ENCODE measurements around the gene CCDC167. TPM values are rescaled to one million over a fixed set of nuclear protein-coding genes. Genes with fewer than 3 reads are reported as not detected.

The CCDC167 gene
- total RNA-seq, 1 donor from 2014 or later, result 28.4 TPM

DNA sequence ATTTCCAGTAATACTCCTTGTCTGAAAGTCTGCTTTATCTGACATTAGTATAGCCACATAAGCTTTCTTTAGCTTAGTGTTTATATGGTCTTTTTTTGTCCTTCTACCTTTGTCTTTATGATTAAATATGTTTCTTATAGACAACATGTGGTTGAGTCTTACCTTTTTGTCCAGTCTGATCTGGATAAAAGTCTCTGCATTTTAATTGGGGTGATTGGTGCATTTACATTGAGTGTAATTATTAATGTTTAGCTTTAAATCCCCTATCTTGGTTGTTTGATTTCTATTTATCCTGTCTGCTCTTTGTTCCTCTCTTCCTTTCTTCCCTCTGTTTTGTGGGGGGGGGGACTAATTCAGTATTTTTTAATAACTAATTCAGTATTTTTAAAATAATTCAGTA lies 32.0 kb downstream of the CCDC167 start:
- no peaks in the 10 kb centered on the region for H3K4me1 ChIP-seq
- intact Hi-C loops (cut with DNase I), result no loop called here
- no peak for DNase-seq (ENCODE audit: low spot score in 2 of 2)
- no peak overlapping the region for H3K27ac ChIP-seq
- H3K36me3 ChIP-seq, result peaks cover 18 to 63% of the 10 kb centered on the region in 2 donors
- TF ChIP-seq, protein P1, sequence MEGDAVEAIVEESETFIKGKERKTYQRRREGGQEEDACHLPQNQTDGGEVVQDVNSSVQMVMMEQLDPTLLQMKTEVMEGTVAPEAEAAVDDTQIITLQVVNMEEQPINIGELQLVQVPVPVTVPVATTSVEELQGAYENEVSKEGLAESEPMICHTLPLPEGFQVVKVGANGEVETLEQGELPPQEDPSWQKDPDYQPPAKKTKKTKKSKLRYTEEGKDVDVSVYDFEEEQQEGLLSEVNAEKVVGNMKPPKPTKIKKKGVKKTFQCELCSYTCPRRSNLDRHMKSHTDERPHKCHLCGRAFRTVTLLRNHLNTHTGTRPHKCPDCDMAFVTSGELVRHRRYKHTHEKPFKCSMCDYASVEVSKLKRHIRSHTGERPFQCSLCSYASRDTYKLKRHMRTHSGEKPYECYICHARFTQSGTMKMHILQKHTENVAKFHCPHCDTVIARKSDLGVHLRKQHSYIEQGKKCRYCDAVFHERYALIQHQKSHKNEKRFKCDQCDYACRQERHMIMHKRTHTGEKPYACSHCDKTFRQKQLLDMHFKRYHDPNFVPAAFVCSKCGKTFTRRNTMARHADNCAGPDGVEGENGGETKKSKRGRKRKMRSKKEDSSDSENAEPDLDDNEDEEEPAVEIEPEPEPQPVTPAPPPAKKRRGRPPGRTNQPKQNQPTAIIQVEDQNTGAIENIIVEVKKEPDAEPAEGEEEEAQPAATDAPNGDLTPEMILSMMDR (IDR thresholded peaks at IDR 0.05), result no peak
- H3K9me3 ChIP-seq, result peaks cover 0 to 12% of the 10 kb centered on the region in 2 donors
- H3K4me3 ChIP-seq, result no peak overlapping the region
- H3K27me3 ChIP-seq, result no peaks in the 10 kb centered on the region

DNA sequence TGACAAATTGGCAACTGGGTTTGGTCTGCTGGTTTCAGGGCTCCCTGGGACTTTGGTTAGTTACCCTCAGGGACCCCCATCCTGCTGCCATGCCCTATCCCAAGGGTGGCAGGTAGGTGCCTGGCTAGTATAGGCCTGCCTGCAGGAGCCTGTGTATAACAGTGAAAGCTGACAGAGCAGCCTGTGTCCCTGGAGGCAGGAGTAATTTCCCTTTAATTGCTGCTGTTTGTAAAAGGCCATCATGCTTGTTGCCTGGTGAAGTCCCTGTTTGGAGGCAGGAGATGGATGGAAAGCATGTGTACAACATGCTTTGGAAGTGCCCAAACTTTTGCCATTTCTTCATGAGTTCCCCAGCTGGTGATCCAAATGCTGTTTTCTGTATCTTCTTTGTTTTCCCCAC lies 36.6 kb downstream of the CCDC167 start:
- Histone ChIP-seq H3K27ac (no peak overlapping the region), H3K4me1 (no peaks in the 10 kb centered on the region), H3K36me3 (peaks cover 45 to 79% of the 10 kb centered on the region in 2 donors), H3K9me3 (peaks cover 0 to 12% of the 10 kb centered on the region in 2 donors), H3K27me3 (no peaks in the 10 kb centered on the region), H3K4me3 (no peak overlapping the region)
- no peak for DNase-seq (ENCODE audit: low spot score in 2 of 2)
- intact Hi-C loops (cut with DNase I), result no loop called here
- TF ChIP-seq, protein P1 (IDR thresholded peaks at IDR 0.05), result no peak

DNA sequence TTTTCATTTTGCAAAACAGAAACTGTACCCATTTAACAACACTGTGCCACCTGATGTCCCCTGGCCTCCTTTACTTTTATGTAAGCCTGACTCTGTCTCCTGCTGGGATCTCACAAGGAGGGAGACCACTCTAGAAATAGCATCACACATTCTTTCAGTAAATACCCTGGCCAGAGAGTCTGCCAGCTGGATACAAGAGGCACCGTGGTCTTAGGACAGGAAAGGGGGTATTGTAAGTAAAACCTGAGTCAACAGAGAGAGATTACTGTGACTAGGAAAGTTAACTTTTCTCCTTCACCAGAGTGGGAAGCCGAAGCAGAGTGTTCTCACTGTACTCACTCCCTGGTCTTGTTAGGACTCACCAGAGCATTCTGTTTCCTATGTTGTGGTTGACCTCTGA lies 38.9 kb downstream of the CCDC167 start:
- no peak for DNase-seq (ENCODE audit: low spot score in 2 of 2)
- H3K4me3 ChIP-seq, result no peak overlapping the region
- H3K27ac ChIP-seq, result no peak overlapping the region
- no peaks in the 10 kb centered on the region for H3K9me3 ChIP-seq
- no peaks in the 10 kb centered on the region for H3K4me1 ChIP-seq
- peaks cover 45 to 64% of the 10 kb centered on the region in 2 donors for H3K36me3 ChIP-seq
- TF ChIP-seq, protein P1 (IDR thresholded peaks at IDR 0.05), result no peak
- H3K27me3 ChIP-seq, result no peaks in the 10 kb centered on the region
- intact Hi-C loops (cut with DNase I), result no loop called here

DNA sequence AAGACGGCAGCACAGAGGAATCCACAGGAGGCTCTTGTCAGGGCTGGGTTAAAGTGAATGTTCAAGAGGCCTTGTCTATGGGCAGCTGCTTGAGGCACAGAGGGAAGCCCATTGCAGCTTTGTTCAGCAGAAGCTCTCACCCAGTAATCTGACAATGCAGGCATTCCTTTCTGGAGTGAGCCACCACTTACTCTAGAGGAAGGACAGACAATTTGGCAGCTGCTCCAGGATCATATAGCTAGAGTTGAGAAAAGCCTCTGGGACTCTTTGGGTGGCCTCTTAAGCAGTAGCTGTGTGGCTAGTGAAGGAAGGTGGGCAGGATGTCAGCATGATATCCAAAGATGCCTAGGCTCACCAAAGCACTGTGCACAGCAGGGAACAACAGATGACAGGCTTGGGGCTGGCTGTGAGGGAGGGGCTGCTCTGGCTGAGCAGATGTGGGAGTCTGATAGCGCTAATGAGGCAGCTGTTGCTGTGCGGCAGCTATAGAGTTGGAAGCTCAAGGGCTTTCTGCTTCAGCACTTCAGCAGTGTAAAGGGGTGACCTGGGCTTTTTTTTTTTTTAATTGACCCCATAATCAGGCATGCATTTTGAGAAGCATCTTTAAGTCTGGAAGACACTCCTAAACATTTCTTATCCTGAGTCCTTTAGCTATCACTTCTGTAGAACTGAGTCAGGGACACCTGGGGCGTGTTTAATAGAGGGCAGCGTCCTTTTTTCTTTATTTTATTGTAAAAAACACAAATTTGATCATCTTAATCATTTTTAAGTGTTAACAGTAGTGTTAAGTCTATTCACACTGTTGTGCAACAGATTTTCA lies 39.5 kb downstream of the CCDC167 start:
- H3K36me3 ChIP-seq, result peaks cover 48 to 70% of the 10 kb centered on the region in 2 donors
- DNase-seq (ENCODE audit: low spot score in 2 of 2), result no peak

DNA sequence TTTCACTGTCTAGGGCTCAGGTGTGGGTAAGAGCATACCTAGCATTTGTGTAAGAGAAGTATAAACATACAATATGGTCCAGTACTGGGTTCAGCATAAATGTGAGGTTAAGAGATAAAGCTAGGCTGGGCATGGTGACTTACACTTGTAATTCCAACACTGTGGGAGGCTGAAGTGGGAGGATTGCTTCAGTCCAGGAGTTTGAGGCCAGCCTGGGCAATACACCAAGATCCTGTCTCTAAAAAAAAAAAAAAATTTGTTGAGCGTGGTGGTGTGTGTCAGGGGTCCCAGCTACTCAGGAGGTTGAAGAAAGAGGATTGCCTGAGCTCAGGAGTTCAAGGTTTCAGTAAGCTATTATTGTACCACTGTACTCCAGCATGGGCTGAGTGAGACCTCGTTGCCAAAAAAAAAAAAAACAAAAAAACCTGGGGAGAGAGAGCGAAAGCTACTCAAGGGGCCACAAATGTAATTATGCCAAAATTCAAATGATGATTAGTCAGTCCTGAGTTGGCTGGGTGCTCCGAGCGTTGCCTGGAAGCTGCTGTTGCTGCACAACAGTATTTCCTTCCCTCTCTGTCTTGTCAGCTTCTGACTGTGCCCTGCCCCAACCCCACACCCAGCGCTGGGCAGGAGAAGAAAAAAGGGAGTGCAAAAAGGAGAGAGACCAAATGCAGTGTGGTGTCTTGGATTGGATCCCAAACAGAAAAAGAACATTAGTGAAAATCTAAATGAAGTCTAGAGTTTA lies 42.7 kb downstream of the CCDC167 start:
- no peaks in the 10 kb centered on the region for H3K27me3 ChIP-seq
- no peak for DNase-seq (ENCODE audit: low spot score in 2 of 2)
- no peak overlapping the region for H3K4me3 ChIP-seq
- no peak overlapping the region for H3K27ac ChIP-seq
- intact Hi-C loops (cut with DNase I), result no loop called here
- TF ChIP-seq, protein P1 (IDR thresholded peaks at IDR 0.05), result no peak
- H3K9me3 ChIP-seq, result no peaks in the 10 kb centered on the region
- H3K36me3 ChIP-seq, result peaks cover 44 to 76% of the 10 kb centered on the region in 2 donors
- H3K4me1 ChIP-seq, result no peaks in the 10 kb centered on the region

More for the DNA sequence above, 39.5 kb downstream of the CCDC167 start:
- Histone ChIP-seq H3K27ac (no peak overlapping the region), H3K27me3 (no peaks in the 10 kb centered on the region), H3K4me1 (no peaks in the 10 kb centered on the region), H3K9me3 (no peaks in the 10 kb centered on the region), H3K4me3 (no peak overlapping the region)
- TF ChIP-seq, protein P1 (IDR thresholded peaks at IDR 0.05), result no peak
- intact Hi-C loops (cut with DNase I), result no loop called here
